NCI-H146 treated with DMSO at 0.1 percent for 48 hours (cell line): ENCODE data around the gene NTSR1.

Source experiments
- DNase-seq: peaks from one replicate; lab custom pipeline; 2025; ENCODE audit not compliant: unreplicated experiment; lab: John Stamatoyannopoulos, UW

The NTSR1 gene

GRCh38 chr20:62753626-62754025 lies 45.0 kb downstream of the NTSR1 start:
- DNase-seq: no peak

GRCh38 chr20:62754122-62754990 lies 45.7 kb downstream of the NTSR1 start:
- no peak for DNase-seq

GRCh38 chr20:62754991-62755356 lies 46.3 kb downstream of the NTSR1 start:
- no peak for DNase-seq

DNA sequence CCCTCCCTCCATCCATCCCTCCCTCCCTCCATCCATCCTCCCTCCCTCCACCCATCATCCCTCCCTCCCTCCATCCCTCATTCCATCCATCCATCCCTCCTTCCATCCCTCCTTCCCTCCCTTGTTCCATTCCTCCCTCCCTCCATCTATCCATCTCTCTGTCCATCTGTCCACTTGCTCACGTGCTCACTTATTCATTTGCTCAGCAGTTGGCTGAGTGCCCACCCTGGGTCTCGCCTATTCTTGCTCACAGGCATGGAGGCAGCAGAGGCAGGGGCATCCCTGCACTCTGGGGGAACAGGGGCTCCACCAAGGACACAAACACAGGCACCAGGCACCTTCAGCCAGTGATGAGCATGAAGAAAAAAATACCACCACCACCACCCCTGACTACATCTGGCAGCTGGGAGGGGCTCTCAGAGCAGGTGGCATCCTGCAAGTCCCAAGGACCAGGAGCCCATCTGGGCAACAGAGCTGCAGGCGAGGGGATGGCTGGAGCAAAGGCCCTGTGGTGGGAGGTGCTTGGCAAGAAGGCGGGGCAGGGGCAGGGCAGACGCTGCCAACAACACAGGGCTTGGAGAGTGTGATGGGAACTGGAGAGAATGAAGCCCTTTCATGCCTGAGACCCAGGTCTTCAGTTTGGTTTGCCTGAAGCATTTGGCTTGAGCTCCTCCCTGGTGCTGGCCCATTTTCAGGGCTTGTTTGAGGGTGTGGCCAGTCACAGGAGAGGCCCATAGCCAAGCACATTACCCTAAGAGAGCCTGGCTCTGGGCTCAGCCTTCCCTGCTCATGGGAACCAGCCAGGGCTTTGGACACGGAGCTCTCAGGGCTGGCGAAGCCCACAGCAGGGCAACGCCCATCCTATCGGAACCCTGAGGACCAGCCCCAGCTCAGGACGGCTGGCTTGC lies 47.4 kb downstream of the NTSR1 start:
- no peak for DNase-seq

DNA sequence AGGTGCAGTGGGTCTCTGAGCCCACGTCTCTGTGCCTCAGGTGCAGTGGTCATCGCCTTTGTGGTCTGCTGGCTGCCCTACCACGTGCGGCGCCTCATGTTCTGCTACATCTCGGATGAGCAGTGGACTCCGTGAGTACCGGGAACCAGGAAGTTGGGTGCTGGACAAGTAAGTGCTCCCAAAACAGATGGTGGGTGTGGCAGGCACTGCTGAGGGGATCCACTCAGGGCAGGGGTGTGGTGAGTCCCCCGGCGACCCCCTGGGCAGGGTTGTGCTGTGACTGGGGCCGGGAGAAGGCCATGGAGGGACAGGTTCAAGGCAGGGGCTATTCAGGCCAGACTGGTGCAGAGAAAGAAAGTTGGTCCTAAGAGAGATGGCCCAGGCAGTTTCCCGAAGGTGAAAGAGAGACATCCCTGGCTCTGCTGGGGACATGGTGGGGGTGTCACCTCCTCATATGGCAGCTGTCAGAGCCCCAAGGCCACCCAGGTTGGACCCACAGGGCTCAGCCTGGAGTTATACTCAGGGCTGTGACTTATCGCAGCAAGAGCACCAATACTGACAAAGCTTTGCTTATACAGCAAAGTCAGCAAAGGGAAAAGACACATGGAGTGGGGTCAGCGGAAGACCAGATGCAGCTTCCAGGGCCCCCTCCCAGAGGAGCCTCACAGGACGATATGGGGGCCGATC lies 49.7 kb downstream of the NTSR1 start:
- DNase-seq: no peak

GRCh38 chr20:62759981-62760431 lies 51.4 kb downstream of the NTSR1 start:
- no peak for DNase-seq

DNA sequence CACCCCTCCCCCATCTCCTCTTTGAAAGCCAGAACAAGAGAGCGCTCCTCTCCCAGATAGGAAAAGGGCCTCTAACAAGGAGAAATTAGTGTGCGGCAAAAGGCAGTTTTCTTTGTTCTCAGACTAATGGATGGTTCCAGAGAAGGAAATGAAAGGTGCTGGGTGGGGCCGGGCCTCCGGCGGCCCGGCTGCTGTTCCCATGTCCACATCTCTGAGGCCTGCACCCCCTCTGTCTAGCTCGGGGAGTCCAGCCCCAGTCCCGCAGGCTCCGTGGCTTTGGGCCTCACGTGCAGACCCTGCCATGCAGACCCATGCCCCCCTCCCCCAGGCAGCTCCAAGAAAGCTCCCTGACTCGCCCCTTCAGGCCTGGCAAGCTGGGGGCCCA lies 51.8 kb downstream of the NTSR1 start:
- DNase-seq: no peak

- no peak for DNase-seq
Measured at GRCh38 chr20:62760856-62761758, 52.5 kb downstream of the NTSR1 start.

DNA sequence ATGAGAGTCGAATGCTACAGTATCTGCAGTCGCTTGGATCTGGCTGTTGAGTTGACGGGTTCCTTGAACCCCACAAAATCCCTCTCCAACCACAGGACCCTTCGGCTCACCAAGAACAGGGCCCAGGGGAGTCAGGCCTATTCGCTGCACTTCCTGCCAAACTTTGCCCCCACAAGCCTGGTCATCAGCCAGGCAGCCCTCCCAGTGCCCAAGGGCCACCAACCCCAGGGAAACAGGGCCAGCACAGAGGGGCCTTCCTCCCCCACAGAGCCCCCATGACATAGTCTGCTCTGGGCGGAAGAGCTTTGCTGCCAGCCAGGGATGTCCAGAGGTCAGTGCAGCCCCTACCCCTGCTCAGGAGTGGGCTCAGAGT lies 53.1 kb downstream of the NTSR1 start:
- no peak for DNase-seq

DNA sequence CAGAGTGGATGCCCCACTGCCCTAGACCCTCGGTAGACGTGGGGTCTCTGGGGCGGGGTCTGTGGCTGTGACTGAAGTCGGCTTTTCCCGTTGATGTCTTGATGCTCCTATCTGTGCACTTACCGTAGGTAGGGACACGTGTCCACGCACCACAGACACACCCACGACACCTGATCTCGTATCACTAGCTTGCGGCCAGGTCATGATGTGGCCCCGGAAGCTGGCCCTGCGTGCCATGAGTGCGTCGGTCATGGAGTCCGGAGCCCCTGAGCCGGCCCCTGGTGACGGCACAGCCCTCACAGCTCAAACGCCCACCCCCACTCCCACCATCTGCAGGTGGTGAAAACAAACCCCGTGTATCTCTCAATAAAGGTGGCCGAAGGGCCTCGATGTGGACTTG lies 53.7 kb downstream of the NTSR1 start:
- DNase-seq: no peak

GRCh38 chr20:62762801-62763368 lies 54.2 kb downstream of the NTSR1 start:
- no peak for DNase-seq

DNA sequence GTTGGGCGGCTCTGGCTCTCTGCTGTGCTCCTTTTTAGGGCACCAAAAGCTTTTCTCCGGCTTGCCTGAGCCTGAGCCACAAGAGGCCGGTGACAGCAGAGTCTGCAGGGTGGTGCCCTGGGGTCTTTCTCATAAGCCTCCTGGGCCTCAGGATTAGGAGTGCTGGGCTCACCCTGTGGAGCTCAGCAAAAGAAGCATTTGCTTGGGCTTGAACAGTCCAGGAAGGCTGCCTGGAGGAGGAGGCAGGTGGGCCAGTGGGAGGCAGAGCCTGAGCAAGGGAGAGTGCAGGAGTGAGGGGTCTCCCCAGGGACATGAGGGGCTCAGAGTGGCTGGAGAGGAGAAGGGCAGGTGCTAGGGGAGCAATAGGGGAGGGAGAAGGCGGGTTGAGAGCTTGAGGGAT lies 54.8 kb downstream of the NTSR1 start:
- no peak for DNase-seq

DNA sequence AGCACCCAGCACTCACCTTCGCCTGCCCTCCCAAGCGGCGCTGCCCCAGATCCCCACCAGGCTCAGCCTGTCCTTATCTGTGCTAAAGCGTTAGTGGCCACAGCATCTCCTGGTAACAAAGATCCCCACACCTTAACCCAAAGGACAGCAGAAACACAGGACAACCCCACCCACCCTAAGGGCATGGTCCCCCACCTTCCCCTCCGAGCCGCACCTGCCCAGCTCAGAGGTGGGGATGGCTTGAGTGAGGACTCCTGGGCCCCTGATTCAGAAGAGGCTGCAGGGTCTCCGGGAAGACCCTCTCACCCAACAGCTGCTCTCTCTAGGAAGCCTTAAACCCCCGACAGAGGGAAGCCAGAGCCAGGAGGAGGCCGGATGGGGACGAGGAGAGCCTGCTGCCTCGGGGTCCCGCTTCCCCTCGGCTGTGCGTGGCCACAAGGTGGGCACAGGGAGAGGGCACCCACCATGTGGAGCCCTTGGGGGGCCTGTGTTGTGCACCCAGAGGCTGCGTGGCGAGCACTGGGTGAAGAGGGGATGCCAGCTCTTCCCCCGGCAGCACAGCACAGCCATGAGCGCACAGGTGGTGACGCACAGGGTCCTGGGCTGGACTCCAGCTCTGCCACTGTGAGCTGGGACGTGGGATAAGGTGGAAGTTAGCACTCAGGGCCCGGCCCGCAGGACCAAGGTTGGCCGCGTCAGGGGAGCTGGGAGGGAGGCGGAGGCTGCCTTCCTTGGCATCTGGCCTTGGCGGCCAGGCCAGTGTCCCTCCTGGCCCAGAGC lies 55.7 kb downstream of the NTSR1 start:
- DNase-seq: no peak

DNA sequence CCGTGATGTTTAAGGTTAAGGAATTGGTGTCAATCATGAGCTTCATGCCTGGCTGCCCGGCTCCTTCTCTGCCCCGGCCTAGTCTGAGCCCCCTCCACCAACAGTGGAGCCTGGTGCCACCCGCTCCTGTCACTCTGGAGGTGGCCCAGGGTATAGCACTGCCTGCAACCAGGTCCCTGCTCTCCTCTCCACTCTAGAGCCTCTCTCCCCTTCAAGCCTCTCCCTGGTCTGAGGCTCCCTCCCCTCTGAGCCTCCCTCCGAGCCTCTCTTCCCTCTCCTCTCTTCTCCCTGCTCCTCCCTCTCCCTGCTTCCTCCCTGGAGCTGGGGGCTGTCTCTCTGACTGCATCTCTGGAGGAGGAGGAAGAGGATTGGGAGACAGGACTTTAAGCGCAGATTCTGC lies 56.4 kb downstream of the NTSR1 start:
- DNase-seq: no peak

- DNase-seq: no peak
Measured at GRCh38 chr20:62765432-62766070, 56.9 kb downstream of the NTSR1 start.

DNA sequence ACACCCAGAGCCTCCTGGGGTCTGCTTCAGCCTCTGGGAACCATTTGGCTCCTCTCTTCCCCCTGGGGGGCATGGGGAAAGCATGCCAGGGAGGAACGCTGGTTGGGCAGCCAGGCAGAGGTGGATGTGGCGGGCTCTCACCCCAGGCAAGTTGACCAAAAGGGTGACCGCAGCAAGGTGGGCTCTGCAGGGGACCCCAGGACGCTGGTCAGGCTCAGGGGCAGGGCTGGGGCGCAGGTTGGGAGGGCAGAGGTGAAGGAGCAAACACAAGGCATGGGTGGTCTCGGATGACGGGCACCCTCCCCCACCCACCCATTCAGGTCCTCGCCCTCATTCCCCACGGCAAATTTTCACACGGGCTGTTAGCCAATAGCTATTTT lies 57.4 kb downstream of the NTSR1 start:
- no peak for DNase-seq

GRCh38 chr20:62766716-62767115 lies 58.1 kb downstream of the NTSR1 start:
- no peak for DNase-seq

DNA sequence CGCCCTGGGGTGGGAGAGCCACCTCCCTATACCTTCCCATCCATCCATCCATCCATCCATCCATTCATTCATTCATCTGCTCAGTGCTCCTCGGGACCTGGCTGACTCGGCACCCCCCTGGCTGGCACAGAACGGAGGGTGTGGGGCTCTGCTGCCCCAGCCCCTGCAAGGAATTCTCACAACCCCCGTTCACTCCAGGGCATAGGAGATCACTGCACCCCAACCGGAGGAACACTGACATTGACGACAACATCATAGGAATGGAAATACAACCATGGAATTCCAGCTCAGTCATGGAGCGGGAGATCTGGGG lies 59.6 kb downstream of the NTSR1 start:
- DNase-seq: no peak
